NCI-H2171 treated with DMSO at 0.1 percent for 48 hours (cell line): ENCODE results near the gene LDB1.

Experiments
- DNase-seq: peaks from one replicate; lab custom pipeline; 2025; lab: John Stamatoyannopoulos, UW

The LDB1 gene

GRCh38 chr10:102059987-102060386 lies 60.2 kb downstream of the LDB1 start:
- no peak for DNase-seq
